Mucosa of descending colon (tissue), 3 donors: ENCODE measurements around the gene VILL. TPM values are rescaled to one million over a fixed set of nuclear protein-coding genes. Genes with fewer than 3 reads are reported as not detected.
A peak's percentile ranks its signal among the peaks of the same experiment; 100 is the strongest.
"Not testable (repeated sequence)": the region's sequence is repeated elsewhere in the genome, so short reads cannot be mapped to it uniquely, and the experiment has no call there.

Experiments
- ATAC-seq: fragments of 200-7000 bp; cut with Tn5 transposase; one replicate; pipeline ENCODE4 v1.9.1; 2020; ENCODE audit warnings: mild to moderate bottlenecking, moderate library complexity
- DNase-seq, 3 donors: peaks; one replicate each; pipeline ENCODE4 v3.0.0-alpha.2; 2020
- H3K36me3 ChIP-seq: fragments of 200-600 bp; one replicate; pipeline ENCODE4 v1.8.0; 2021; ENCODE audit warnings: low read depth, mild to moderate bottlenecking
- H3K4me1 ChIP-seq: fragments of 200-600 bp; one replicate; pipeline ENCODE4 v1.8.0; 2021; ENCODE audit warnings: low read depth, mild to moderate bottlenecking
- H3K4me3 ChIP-seq: fragments of 200-600 bp; one replicate; pipeline ENCODE4 v1.8.0; 2021; ENCODE audit warnings: mild to moderate bottlenecking
- H3K9me3 ChIP-seq: fragments of 200-600 bp; one replicate; pipeline ENCODE4 v1.8.0; 2021; ENCODE audit warnings: mild to moderate bottlenecking
- CTCF ChIP-seq: fragments of 200-600 bp; IDR thresholded peaks from one replicate; pipeline ENCODE4 v1.8.0; 2022; ENCODE audit warnings: antibody characterized with exemption, mild to moderate bottlenecking
- intact Hi-C, 2 donors: fragments of 100-400 bp; cut with DNase I in 1 of 2; cut with micrococcal nuclease in 1 of 2; formaldehyde crosslinking; loops; one replicate each; pipeline versions ENCODE4 v1.11.0 to v1.11.1; 2022; cut with DNase I, micrococcal nuclease
- total RNA-seq, 3 donors: library from RNA; stranded (reverse); fragmentation: NEBNext Ultra II Directional in 2 of 3; extraction: Animal tissue kit (Norgen Biotek cat#: 25700) in 2 of 3; gene quantifications; one replicate each; pipeline versions ENCODE4 v1.2.1 to v1.2.4, GENCODE V29; 2021 to 2023
- donor health status: DM: no; HTN: no; CAD: no; lungs with moderate emphysema.
- donor health status: DM: no; HTN: no; CAD: no.
- donor health status: DM: no; HTN: yes; CAD: no.

VILL gene
- total RNA-seq, 3 donors from 2014 or later: 69.7 to 197 (median 150) TPM

- no peaks in the 10 kb centered on the region for H3K36me3 ChIP-seq
- DNase-seq: no peak
- H3K4me3 ChIP-seq: no peak overlapping the region
- intact Hi-C loops: loop anchor here in 1 of 2 donors (5.0 kb wide), 1 partner anchor 112 kb away; no protein-coding TSS in a partner anchor
- peak; percentile 22 for ATAC-seq
- no peaks in the 10 kb centered on the region for H3K9me3 ChIP-seq
- no peak for TF ChIP-seq CTCF
- peaks cover 10% of the 10 kb centered on the region for H3K4me1 ChIP-seq
Measured at GRCh38 chr3:37969596-37970100, 20.9 kb upstream of the VILL start.

- TF ChIP-seq CTCF: no peak
- ATAC-seq: no peak
- Histone ChIP-seq H3K9me3 (no peaks in the 10 kb centered on the region), H3K36me3 (no peaks in the 10 kb centered on the region), H3K4me1 (peaks cover 6% of the 10 kb centered on the region), H3K4me3 (no peak overlapping the region)
- no peak for DNase-seq
- intact Hi-C loops: no loop called here
Measured at GRCh38 chr3:37970802-37971201, 19.8 kb upstream of the VILL start.

- DNase-seq (no peak), ATAC-seq (no peak)
- Histone ChIP-seq H3K9me3 (no peaks in the 10 kb centered on the region), H3K4me3 (no peak overlapping the region), H3K36me3 (no peaks in the 10 kb centered on the region), H3K4me1 (peaks cover 6% of the 10 kb centered on the region)
- TF ChIP-seq CTCF: no peak
- intact Hi-C loops: no loop called here
Measured at GRCh38 chr3:37971467-37971866, 19.1 kb upstream of the VILL start.

- intact Hi-C loops, DNase-seq, H3K36me3 ChIP-seq, H3K4me1 ChIP-seq, ATAC-seq, H3K4me3 ChIP-seq, H3K9me3 ChIP-seq: not testable (repeated sequence)
Measured at GRCh38 chr3:37972056-37972455, 18.5 kb upstream of the VILL start.

- H3K36me3 ChIP-seq: no peaks in the 10 kb centered on the region
- no peak for ATAC-seq
- TF ChIP-seq CTCF: no peak
- H3K4me1 ChIP-seq: no peaks in the 10 kb centered on the region
- no peaks in the 10 kb centered on the region for H3K9me3 ChIP-seq
- intact Hi-C loops: no loop called here
- no peak for DNase-seq
- H3K4me3 ChIP-seq: no peak overlapping the region
Measured at GRCh38 chr3:37973246-37974054, 17.1 kb upstream of the VILL start.
